SIG-M5 treated with dmso at 0.1 percent for 504 hours (cell line): ENCODE results near the gene CALHM5.
A peak's percentile ranks its signal among the peaks of the same experiment; 100 is the strongest.

Experiments used
- DNase-seq: peaks from one replicate; lab custom pipeline; 2025; ENCODE audit not compliant: unreplicated experiment; lab: John Stamatoyannopoulos, UW

CALHM5 gene

GRCh38 chr6:116545651-116546050, 34.2 kb downstream of the CALHM5 start, which contains the start of gene TRAPPC3L:
Gene TRAPPC3L, minus strand, starts transcription at chr6:116545684. Its CDS starts 170 bp downstream, at chr6:116545514.
- no peak for DNase-seq

GRCh38 chr6:116547358-116547757, 35.9 kb downstream of the CALHM5 start:
- no peak for DNase-seq

GRCh38 chr6:116550796-116551195, 39.4 kb downstream of the CALHM5 start:
- DNase-seq: no peak

GRCh38 chr6:116553451-116553850, 42.0 kb downstream of the CALHM5 start, which contains the start of gene CALHM4:
Gene CALHM4, plus strand, starts transcription at chr6:116553751. Its CDS starts 43 bp downstream, at chr6:116553794.
- DNase-seq: no peak

- no peak for DNase-seq
Observed at GRCh38 chr6:116556065-116556464, 44.6 kb downstream of the CALHM5 start.

- no peak for DNase-seq
Observed at GRCh38 chr6:116556814-116557415, 45.5 kb downstream of the CALHM5 start.

- peak; percentile 18 for DNase-seq
Observed at GRCh38 chr6:116557893-116558292, 46.5 kb downstream of the CALHM5 start.

GRCh38 chr6:116560130-116560529, 48.7 kb downstream of the CALHM5 start:
- DNase-seq: no peak

- peak; percentile 70 for DNase-seq
Observed at GRCh38 chr6:116561377-116562018, 50.1 kb downstream of the CALHM5 start.

GRCh38 chr6:116562019-116562403, 50.6 kb downstream of the CALHM5 start:
- no peak for DNase-seq

- no peak for DNase-seq
Observed at GRCh38 chr6:116562614-116563013, 51.2 kb downstream of the CALHM5 start.

GRCh38 chr6:116563830-116564229, 52.4 kb downstream of the CALHM5 start:
- no peak for DNase-seq

GRCh38 chr6:116564311-116564710, 52.9 kb downstream of the CALHM5 start:
- no peak for DNase-seq

- no peak for DNase-seq
Observed at GRCh38 chr6:116564921-116565872, 53.8 kb downstream of the CALHM5 start.

GRCh38 chr6:116568111-116568510, 56.7 kb downstream of the CALHM5 start:
- DNase-seq: no peak

GRCh38 chr6:116568821-116569755, 57.6 kb downstream of the CALHM5 start:
- no peak for DNase-seq

- peak; percentile 98 for DNase-seq
Observed at GRCh38 chr6:116570856-116571682, 59.6 kb downstream of the CALHM5 start, which contains the start of gene RWDD1. Gene RWDD1, plus strand, starts transcription at chr6:116571504. Its CDS starts 79 bp downstream, at chr6:116571583.

- DNase-seq: no peak
Observed at GRCh38 chr6:116571683-116572000, 60.2 kb downstream of the CALHM5 start.

GRCh38 chr6:116572162-116572561, 60.7 kb downstream of the CALHM5 start:
- peak; percentile 1 for DNase-seq
